Activated CD4-positive, alpha-beta T cell treated with anti-CD3 and anti-CD28 coated beads, Interleukin-2, Interleukin-4, amounts not matched to agents 100 ng/mL and 50 ng/mL, durations not matched to agents 16 hours and 8 hours (primary cell): ENCODE results near the gene ANKRD65.
"Not testable (repeated sequence)": the region's sequence is repeated elsewhere in the genome, so short reads cannot be mapped to it uniquely, and the experiment has no call there.

Experiments used
- DNase-seq: peaks from one replicate; pipeline ENCODE4 v3.0.0-alpha.2; 2020; ENCODE audit warnings: low spot score

Gene ANKRD65

GRCh38 chr1:1421147-1421906 lies at the start of gene ANKRD65:
ANKRD65 (minus strand) TSS chr1:1421276; CDS start chr1:1421005, 271 bp downstream.
- no peak for DNase-seq

- not testable (repeated sequence) for DNase-seq
These were observed 47.3 kb upstream of the ANKRD65 start for GRCh38 chr1:1468196-1468985.

GRCh38 chr1:1463312-1463711 lies 42.2 kb upstream of the ANKRD65 start:
- DNase-seq = no peak

GRCh38 chr1:1462318-1462966 lies 41.4 kb upstream of the ANKRD65 start:
- DNase-seq = no peak

GRCh38 chr1:1461721-1462317 lies 40.7 kb upstream of the ANKRD65 start:
- no peak for DNase-seq

GRCh38 chr1:1460540-1461130 lies 39.6 kb upstream of the ANKRD65 start:
- no peak for DNase-seq

DNA sequence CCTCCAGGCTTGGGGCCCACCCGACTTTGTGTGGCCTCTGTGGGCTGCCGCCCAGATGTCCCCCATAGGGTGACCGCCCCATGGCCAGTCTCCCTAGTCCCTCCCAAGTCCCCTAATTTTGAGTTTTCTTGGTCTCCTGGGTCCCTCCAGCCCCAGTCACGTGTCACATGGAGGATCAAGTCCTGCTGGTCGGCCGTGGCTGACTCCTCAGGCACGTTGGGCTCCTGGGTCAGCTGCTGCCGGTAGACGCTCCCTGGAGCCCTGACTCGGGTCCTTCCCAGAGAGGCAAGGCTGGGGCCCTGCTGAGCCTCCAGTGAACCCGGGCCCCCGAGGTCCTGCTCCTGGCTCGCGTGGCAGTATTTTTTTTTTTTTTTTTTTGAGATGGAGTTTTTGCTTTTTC lies 38.6 kb upstream of the ANKRD65 start:
- not testable (repeated sequence) for DNase-seq

- DNase-seq = not testable (repeated sequence)
These were observed 38.1 kb upstream of the ANKRD65 start for GRCh38 chr1:1459156-1459555.

GRCh38 chr1:1456683-1457255 lies 35.7 kb upstream of the ANKRD65 start:
- not testable (repeated sequence) for DNase-seq

- DNase-seq = not testable (repeated sequence)
These were observed 34.9 kb upstream of the ANKRD65 start for GRCh38 chr1:1455934-1456333.

DNA sequence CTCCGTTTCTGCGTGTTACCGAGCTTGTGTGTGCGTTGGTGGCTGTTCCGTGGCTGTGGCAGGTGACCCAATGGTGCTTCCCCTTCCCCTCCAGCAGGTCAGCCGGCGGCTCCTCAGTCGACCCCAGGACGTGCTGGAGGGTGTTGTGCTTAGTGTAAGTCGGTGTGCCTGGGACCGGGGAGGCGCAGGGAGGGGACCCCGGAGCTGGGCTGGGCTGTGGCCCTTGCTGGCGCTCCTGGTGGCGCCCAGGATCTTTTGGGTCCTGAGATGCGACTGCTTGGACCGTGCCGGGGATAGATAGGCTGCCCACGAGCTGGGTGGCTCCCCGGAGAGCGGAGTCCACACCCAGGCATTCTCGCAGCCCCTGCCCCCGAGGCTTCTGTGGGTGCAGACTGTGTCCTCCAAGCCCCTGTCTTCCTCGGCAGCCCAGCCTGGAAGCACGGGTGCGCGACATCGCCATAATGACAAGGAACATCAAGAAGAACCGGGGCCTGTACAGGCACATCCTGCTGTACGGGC lies 34.3 kb upstream of the ANKRD65 start:
- DNase-seq = no peak

DNA sequence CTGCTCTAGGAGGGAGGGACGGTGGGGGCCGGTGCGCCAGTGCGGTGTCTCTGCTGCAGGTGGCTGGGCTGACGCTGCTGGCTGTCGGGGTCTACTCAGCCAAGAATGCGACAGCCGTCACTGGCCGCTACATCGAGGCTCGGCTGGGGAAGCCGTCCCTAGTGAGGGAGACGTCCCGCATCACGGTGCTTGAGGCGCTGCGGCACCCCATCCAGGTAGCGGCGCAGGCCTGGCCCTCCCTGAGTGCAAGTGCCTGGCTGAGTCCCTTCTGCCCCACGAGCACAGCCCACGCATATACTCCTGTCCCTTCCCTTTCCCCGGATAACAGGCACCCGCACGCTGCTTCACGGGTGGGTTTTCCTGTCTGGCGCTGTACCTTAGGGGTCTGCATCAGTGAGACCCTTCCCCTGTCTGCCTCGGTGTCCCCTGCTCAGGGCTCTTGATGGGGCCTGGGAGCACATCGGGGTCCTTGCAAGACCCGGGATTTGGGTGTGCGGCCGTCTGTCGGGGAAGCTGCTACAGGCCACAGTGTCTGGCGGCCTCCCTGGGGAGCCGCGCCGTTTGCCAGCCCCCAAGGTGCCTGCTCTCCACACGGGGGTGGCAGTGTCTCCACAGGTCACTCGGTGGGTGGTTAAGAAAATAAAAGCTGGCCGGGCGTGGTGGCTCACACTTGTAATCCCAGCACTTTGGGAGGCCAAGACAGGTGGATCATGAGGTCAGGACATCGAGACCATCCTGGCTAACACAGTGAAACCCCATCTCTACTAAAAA lies 33.4 kb upstream of the ANKRD65 start:
- not testable (repeated sequence) for DNase-seq

- no peak for DNase-seq
These were observed 31.8 kb upstream of the ANKRD65 start for GRCh38 chr1:1452882-1453281.

DNA sequence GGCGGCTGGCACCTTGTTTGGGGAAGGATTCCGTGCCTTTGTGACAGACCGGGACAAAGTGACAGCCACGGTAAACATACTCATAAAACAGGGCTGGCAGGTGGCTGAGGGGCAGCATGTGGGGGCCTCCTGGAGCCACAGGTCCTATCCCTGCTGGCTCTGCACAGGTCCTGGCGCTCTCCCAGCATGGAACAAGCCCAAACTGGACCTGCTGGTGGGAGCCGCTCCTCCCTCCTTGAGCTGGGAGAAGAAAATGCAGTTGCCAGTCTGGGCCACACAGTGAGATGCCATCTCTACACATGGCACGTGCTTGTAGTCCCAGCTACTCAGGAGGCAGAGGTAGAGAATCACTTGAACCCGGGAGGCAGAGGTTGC lies 31.3 kb upstream of the ANKRD65 start:
- DNase-seq = not testable (repeated sequence)

DNA sequence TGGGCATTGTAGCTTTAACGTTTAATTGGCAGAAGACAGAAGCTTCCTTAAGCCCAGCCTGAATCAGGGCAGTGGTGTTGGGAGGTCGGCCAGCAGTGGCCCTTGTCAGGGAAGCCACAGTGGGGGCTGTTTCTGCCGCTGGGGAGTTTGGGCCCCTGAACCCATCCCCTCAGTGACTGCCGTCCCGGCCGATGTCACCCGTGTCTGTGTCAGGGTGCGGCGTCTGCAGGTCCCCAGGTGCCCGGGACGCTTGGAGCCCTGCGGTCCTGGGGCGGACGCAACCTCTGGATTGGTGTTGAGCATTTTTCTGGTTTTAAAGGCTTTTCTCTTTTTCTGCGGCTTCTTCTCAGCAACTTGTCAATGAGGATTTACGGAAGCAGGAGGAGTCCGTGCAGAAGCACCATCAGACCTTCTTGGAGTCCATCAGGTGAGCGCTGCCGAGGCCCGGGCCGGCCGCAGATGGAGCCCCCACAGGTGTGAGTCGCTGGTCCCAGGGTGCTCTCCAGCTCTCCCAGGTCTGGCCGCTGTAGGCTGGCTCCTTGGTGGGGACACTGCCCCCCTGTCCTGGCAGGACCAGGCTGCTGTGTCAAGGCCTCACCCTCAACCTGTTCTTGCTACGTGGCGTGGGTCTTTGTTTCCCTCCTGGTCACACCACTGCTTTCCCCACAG lies 30.8 kb upstream of the ANKRD65 start:
- no peak for DNase-seq

- DNase-seq = not testable (repeated sequence)
These were observed 29.5 kb upstream of the ANKRD65 start for GRCh38 chr1:1450616-1451015.

DNA sequence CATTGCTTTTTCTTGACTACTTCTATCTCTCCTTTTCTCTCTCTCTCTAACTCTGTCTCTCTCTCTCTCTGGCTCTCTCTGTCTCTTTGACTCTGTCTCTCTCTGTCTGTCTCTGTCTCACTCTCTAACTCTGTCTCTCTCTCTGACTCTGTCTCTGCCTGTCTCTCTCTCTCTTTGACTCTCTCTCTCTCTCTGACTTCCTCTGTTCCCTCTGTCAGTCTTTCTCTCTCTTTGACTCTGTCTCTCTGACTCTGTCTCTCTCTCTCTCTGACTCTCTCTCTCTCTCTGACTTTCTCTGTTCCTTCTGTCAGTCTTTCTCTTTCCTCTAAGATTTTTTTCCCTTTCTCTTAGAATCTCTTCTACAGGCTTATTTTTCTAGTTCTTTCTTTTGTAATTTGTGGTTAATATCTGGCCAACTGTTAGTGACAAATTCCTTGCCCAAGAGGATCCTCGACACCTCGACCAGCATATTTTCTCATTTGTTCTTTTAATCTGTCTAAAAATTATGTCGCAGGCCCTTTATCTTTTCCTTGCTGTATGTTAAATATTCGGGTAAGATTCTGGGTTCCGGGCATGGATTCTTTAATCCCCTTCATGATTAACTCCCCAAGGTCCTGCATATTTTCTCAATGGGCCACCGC lies 28.1 kb upstream of the ANKRD65 start, which contains the start of gene ATAD3C:
Gene ATAD3C (plus strand): TSS at position 591 of the 641 bp plus-strand sequence. CDS start 995 bp downstream, outside the sequence.
- no peak for DNase-seq

DNA sequence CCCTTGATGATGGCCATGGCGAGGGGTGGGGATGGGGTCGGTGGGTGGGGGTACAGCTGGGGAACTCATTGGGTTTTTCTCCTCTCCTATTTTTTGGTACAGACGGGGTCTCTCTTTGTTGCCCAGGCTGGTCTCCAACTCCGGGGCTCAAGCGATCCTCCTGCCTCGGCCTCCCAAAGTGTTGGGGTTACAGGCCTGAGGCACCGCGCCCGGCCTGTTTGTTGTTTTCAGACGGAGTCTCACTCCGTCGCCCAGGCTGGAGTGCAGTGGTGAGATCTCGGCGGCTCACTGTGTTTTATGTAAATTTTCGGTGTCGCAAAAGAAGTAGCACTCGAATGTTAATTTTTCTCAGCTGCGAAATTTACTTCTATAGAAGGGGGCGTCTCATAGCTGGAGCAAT lies 25.6 kb upstream of the ANKRD65 start:
- not testable (repeated sequence) for DNase-seq

GRCh38 chr1:1442069-1442770 lies 21.1 kb upstream of the ANKRD65 start:
- DNase-seq = no peak
